PFSK-1 (cell line): ENCODE results near the gene ZDHHC5.

Experiments used
- FOXP2 ChIP-seq: optimal IDR thresholded peaks from 2 replicates; pipeline ENCODE3; 2011; ENCODE audit warnings: borderline replicate concordance, control low read depth, inconsistent platforms; ENCODE audit not compliant: insufficient read depth; ENCODE audit errors: extremely low read length, extremely low read depth
- POLR2AphosphoS5 ChIP-seq: IDR thresholded peaks from 2 replicates; pipeline ENCODE4 v1.6.1; 2012; ENCODE audit warnings: low read depth, mild to moderate bottlenecking, control low read depth, low read length, moderate library complexity
- REST ChIP-seq, 2 experiments: IDR thresholded peaks; 2 replicates each; pipeline versions ENCODE4 v1.6.1 to v1.8.0; 2011 to 2012; ENCODE audit warnings: low read depth in 2 of 2, low read length in 2 of 2, control low read depth in 1 of 2, inconsistent platforms in 1 of 2, mild to moderate bottlenecking in 1 of 2, moderate library complexity in 1 of 2; ENCODE audit not compliant: insufficient read depth in 1 of 2
- SIN3A ChIP-seq: IDR thresholded peaks from 2 replicates; pipeline ENCODE4 v1.6.1; 2012; ENCODE audit warnings: mild to moderate bottlenecking, low read length, moderate library complexity, borderline replicate concordance; ENCODE audit not compliant: insufficient read depth
- TAF1 ChIP-seq: IDR thresholded peaks from 2 replicates; pipeline ENCODE4 v1.6.1; 2012; ENCODE audit warnings: low read length, control low read depth, borderline replicate concordance; ENCODE audit not compliant: insufficient read depth

The ZDHHC5 gene

GRCh38 chr11:57703341-57703740 lies 35.4 kb downstream of the ZDHHC5 start:
- no peak for TF ChIP-seq POLR2AphosphoS5
- no peak for TF ChIP-seq SIN3A
- TF ChIP-seq REST (IDR thresholded peaks at IDR 0.05; ENCODE audit: insufficient read depth in 1 of 2, low read depth in 2 of 2, low read length in 2 of 2), result no peak
- TF ChIP-seq TAF1, result no peak
- TF ChIP-seq FOXP2, result no peak

DNA sequence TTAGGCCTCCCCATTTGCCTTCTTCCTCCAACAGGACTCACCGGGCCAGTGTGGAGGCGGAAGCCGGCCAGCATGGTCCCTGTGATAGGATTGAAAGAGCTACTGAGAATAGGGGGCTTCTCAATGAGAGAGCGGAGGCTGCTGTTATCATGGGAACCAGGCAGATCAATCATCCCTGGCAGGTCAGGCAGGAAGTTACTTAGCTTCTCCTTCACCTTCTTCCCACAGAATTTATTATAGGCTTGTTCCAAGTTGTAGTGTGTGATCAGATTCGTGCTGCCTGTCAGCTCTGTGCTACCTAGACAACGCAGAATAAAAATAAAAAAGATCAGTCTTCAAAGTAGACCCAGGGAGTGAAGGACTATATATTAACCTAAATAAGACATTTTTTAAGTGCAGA lies 37.0 kb downstream of the ZDHHC5 start:
- no peak for TF ChIP-seq TAF1
- no peak; the same call in 1 of the 2 replicates for TF ChIP-seq POLR2AphosphoS5
- TF ChIP-seq REST (IDR thresholded peaks at IDR 0.05; ENCODE audit: insufficient read depth in 1 of 2, low read depth in 2 of 2, low read length in 2 of 2), result no peak
- no peak for TF ChIP-seq FOXP2
- no peak for TF ChIP-seq SIN3A

DNA sequence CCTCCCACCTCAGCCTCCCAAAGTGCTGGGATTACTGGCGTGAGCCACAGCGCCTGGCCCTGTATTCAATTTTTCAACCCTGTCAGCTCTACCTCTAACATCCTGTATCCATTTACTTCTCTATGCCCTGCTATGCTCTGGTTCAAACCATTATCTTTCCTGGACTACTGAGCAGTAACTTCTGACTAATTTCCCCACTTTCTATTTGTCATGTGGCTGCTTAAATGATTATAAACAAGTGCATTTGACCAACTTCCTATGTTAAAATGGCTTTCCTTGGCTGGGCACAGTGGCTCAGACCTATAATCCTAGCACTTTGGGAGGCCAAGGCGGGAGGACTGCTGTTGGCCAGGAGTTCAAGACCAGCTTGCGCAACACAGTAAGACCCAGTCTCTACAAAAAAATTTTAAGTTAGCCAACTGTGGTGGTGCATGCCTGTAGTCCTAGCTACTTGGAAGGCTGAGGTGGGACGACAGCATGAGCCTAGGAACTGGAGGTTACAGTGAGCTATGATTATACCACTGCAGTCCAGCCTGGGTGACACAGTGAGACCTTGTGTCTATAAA lies 42.0 kb downstream of the ZDHHC5 start:
- no peak for TF ChIP-seq FOXP2
- no peak for TF ChIP-seq SIN3A
- TF ChIP-seq REST (IDR thresholded peaks at IDR 0.05; ENCODE audit: insufficient read depth in 1 of 2, low read depth in 2 of 2, low read length in 2 of 2), result no peak
- no peak for TF ChIP-seq TAF1
- no peak for TF ChIP-seq POLR2AphosphoS5

DNA sequence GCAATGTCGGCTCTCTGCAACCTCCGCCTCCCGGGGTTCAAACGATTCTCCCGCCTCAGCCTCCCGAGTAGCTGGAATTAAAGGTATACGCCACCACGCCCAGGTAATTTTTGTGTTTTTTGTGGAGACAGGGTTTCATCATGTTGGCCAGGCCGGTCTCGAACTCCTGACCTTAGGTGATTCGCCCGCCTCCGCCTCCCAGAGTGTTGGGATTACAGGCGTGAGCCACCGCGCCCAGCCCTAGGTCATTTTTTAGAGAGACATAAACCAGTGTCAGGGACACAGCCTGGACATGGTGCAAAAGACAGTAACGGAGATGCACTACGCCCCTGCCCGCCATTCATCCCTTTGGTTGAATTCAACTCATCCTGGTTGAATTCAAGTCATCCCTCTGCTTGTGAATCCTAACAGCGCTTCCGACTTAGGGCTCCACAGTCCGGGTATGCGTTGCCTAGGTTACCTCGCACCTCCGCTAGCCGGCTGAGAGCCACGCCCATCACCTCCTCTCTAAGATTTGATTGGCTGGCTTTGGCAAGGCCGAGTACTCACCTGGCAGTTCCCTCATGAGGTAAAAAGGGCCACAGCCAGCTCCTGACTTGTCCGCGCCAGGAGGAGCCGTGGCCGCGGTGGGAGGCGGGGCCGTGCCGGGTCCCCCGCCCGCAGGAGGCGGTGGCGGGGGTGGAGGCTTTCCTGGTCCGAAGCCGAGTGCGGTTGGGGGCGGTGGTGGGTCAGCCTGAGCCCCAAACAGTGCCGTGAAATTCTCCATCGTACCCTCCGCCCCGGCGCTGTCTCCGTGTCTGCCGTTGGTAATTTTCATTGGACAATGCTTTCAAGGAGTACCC lies 43.7 kb downstream of the ZDHHC5 start, which contains the start of gene MED19:
MED19 (minus strand) TSS at position 802 of the 842 bp plus-strand sequence; CDS start at position 766, 36 bp downstream.
- TF ChIP-seq POLR2AphosphoS5 (peak; percentile 65), SIN3A (no peak; the same call in 1 of the 2 replicates)

DNA sequence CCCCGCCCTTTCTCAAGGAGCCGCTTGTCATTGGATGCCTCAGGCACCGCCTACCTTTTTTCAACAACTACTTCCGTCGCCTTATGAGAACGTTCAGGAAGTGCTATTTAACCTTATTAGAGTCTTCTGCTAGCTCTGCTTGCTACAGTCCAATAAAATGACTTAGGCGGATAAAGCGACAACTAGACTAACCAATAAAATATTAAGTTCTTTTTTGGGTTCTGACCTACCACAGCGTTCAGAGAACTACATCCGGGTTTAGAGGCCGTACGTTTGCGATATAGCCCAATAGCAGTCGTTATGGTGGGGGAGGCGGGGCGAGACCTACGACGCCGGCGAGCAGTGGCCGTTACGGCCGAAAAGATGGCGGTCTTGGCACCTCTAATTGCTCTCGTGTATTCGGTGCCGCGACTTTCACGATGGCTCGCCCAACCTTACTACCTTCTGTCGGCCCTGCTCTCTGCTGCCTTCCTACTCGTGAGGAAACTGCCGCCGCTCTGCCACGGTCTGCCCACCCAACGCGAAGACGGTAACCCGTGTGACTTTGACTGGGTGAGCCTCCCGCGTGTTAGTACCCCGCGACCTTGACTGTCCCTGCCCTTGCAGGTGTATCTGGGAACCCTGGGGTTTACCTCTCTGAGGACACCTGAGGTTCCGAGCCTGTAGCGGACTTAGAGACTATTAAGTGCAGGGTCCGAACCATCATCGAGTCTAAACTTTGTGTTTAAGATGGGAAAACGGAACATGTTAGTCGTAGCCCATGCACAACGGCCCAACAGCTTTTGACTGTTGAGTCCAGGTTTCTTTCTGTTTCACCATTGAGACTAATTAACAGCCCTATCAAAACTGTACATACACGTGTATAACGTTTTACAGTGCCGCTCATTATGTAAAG lies 44.6 kb downstream of the ZDHHC5 start, which contains the start of gene TMX2:
TMX2 (plus strand) TSS at position 338 of the 895 bp plus-strand sequence; CDS start at position 364, 26 bp downstream.
- no peak for TF ChIP-seq SIN3A
- TF ChIP-seq POLR2AphosphoS5, result peak; percentile 48; the same call in 1 of the 2 replicates
- peak; percentile 89; the same call in 1 of the 2 replicates for TF ChIP-seq TAF1
- TF ChIP-seq FOXP2, result no peak
- no peak for TF ChIP-seq REST (IDR thresholded peaks at IDR 0.05; ENCODE audit: insufficient read depth in 1 of 2, low read depth in 2 of 2, low read length in 2 of 2)
